Right cardiac atrium (tissue), 5 donors: Measurements from ENCODE around the gene SLC4A4. TPM values are rescaled to one million over a fixed set of nuclear protein-coding genes. Genes with fewer than 3 reads are reported as not detected.
"Not testable (repeated sequence)": the region's sequence is repeated elsewhere in the genome, so short reads cannot be mapped to it uniquely, and the experiment has no call there.

Experiments used
- ATAC-seq, 2 donors: fragments of 200-7000 bp; cut with Tn5 transposase; one replicate each; pipeline versions ENCODE4 v1.8.0 to v1.9.1; 2020; ENCODE audit warnings: moderate library complexity in 2 of 2, mild to moderate bottlenecking in 1 of 2
- DNase-seq, 3 donors: peaks; one replicate each; pipeline ENCODE4 v3.0.0-alpha.2; 2020
- H3K27ac ChIP-seq: one replicate; pipeline ENCODE4 v1.5.1; 2013; ENCODE audit warnings: mild to moderate bottlenecking, low read length, control low read depth, moderate library complexity
- H3K27me3 ChIP-seq: one replicate; pipeline ENCODE4 v1.6.1; 2013; ENCODE audit not compliant: control insufficient read depth, insufficient read depth
- H3K4me1 ChIP-seq: one replicate; pipeline ENCODE4 v1.6.1; 2013; ENCODE audit warnings: low read length; ENCODE audit not compliant: control insufficient read depth, insufficient read depth
- H3K4me3 ChIP-seq: one replicate; pipeline ENCODE4 v1.5.1; 2013; ENCODE audit warnings: low read length, control low read depth
- H3K9me3 ChIP-seq: one replicate; pipeline ENCODE4 v1.6.1; 2013; ENCODE audit warnings: low read length; ENCODE audit not compliant: control insufficient read depth
- WGBS: extraction: QIAGEN DNeasy Blood & Tissue Kit; methylation state at CpG from one replicate; pipeline ENCODE4 v1.1.7; 2013; 5-methylcytosine and 5-hydroxymethylcytosine counted together
- intact Hi-C, 4 donors: fragments of 100-400 bp; cut with DNase I; formaldehyde crosslinking; loops; one replicate each; pipeline versions ENCODE4 v1.11.0 to v1.14.0; 2022 to 2023
- polyA plus RNA-seq: library from polyadenylated mRNA; stranded (reverse); fragments of 200-250 nt; gene quantifications from one replicate; pipeline ENCODE4 v1.2.3, GENCODE V29; 2013
- total RNA-seq, 4 donors: library from RNA; stranded (reverse); fragmentation: NEBNext Ultra II Directional; extraction: Animal tissue kit (Norgen Biotek cat#: 25700); gene quantifications; one replicate each; pipeline ENCODE4 v1.2.1, GENCODE V29; 2021
- donor health status: healthy with polysubstance abuse.
- donor health status: DM: no; HTN: yes; CAD: no.
- donor health status: DM: no; HTN: no; CAD: no.
- donor health status: DM: no; HTN: yes; CAD: no; lungs with severe emphysema.
- donor health status: DM: yes; HTN: yes; CAD: no.

Gene SLC4A4
- total and polyA plus RNA-seq, 5 donors, result 7.0 to 34.5 (median 23.3) TPM

GRCh38 chr4:71408961-71409360 lies 70.1 kb downstream of the SLC4A4 start:
- H3K4me3 ChIP-seq, H3K4me1 ChIP-seq, H3K9me3 ChIP-seq, DNase-seq, H3K27ac ChIP-seq, intact Hi-C loops, ATAC-seq, H3K27me3 ChIP-seq: not testable (repeated sequence)

DNA sequence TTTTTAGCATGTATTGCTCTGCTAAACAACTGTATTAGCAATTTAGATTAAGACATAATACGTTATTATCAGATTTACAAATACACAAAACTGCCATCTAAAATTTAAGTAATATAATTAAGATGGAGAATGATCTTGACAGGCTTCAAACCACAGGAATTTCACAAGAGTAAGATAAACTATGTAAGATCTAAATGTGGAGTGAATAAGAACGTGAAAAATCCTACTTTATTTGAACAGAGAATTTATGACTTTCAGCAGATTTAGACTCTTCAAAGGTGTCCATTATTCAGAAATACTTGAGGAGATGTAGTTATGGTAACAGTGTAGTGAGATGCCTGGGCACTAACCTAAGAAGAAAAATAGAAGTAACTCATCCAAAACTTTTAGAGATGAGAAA lies 73.2 kb downstream of the SLC4A4 start:
- Histone ChIP-seq H3K9me3 (no peaks in the 10 kb centered on the region), H3K27me3 (no peaks in the 10 kb centered on the region), H3K4me1 (peaks cover 1% of the 10 kb centered on the region), H3K27ac (no peak overlapping the region), H3K4me3 (no peak overlapping the region)
- intact Hi-C loops, result no loop called here
- WGBS, result 56% methylated on average over 2 of the region's 2 CpGs
- ATAC-seq, result no peak
- DNase-seq, result no peak

DNA sequence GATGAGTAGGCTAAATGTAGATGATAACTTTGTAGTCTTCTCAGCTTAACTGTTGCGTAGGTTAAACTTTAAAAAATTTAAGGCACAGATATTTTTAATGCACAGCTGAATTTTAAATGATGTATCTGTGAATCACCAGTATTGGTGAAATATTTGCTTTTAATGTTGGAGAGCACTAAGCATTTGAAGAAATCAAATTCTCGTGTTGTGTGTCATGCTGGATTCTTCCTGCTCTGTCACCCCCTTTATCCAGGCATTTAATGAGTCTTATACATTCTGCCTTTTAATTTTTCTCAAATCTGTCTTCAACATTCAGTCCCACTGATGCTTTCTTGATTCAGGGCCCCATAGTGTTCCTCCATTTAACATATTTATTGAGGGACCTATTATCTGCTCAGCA lies 76.7 kb downstream of the SLC4A4 start:
- Histone ChIP-seq H3K9me3 (no peaks in the 10 kb centered on the region), H3K27me3 (no peaks in the 10 kb centered on the region), H3K4me3 (no peak overlapping the region), H3K4me1 (peaks cover 1% of the 10 kb centered on the region), H3K27ac (no peak overlapping the region)
- DNase-seq (no peak), ATAC-seq (no peak)
- intact Hi-C loops, result no loop called here
- 86% methylated on average over 2 of the region's 2 CpGs for WGBS

- H3K27me3 ChIP-seq, result no peaks in the 10 kb centered on the region
- H3K4me1 ChIP-seq, result peaks cover 1% of the 10 kb centered on the region
- no peaks in the 10 kb centered on the region for H3K9me3 ChIP-seq
- ATAC-seq (no peak), DNase-seq (no peak)
- intact Hi-C loops, result no loop called here
- no peak overlapping the region for H3K4me3 ChIP-seq
- H3K27ac ChIP-seq, result no peak overlapping the region
Observed at GRCh38 chr4:71417150-71417549, 78.3 kb downstream of the SLC4A4 start.

DNA sequence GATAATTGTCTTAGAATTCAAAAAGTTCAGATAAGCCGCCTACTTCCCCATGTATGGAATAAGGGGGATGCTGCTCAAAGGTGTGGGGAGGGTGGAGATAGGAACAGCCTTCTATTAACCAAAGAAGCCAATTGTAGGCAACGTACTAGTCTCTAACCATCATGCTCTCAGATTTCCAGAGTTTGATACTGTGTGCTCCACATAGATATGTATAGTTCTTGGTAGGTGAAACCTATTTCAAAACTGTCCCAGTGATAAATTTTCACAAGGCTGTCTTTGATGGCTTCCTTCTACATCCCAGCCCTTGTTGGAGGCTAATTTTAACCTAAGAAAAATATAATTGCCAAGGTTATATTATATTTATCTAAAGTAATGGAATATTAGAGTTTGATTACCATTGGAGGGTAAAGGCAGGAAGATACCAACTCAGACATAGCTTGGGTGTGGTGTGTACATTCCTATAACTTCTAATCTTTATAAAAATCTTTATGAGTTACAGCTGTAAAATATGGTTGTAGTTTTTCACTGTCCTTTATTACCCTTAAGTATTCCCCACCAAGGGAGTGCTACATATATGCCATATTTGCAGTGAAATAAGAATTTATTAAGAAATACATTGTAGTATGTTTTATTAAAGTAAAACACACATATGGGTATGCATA lies 87.7 kb downstream of the SLC4A4 start:
- WGBS, result 81% methylated on average over 2 of the region's 2 CpGs
- DNase-seq (no peak), ATAC-seq (no peak)
- intact Hi-C loops, result no loop called here
- H3K27me3 ChIP-seq, result no peaks in the 10 kb centered on the region
- H3K9me3 ChIP-seq, result no peaks in the 10 kb centered on the region
- H3K4me1 ChIP-seq, result no peaks in the 10 kb centered on the region
- no peak overlapping the region for H3K4me3 ChIP-seq
- H3K27ac ChIP-seq, result no peak overlapping the region

GRCh38 chr4:71429106-71429505 lies 90.3 kb downstream of the SLC4A4 start:
- Histone ChIP-seq H3K4me3 (no peak overlapping the region), H3K4me1 (no peaks in the 10 kb centered on the region), H3K9me3 (no peaks in the 10 kb centered on the region), H3K27ac (no peak overlapping the region), H3K27me3 (no peaks in the 10 kb centered on the region)
- intact Hi-C loops, result no loop called here
- DNase-seq (no peak), ATAC-seq (no peak)
- 53% methylated on average over 2 of the region's 2 CpGs for WGBS

DNA sequence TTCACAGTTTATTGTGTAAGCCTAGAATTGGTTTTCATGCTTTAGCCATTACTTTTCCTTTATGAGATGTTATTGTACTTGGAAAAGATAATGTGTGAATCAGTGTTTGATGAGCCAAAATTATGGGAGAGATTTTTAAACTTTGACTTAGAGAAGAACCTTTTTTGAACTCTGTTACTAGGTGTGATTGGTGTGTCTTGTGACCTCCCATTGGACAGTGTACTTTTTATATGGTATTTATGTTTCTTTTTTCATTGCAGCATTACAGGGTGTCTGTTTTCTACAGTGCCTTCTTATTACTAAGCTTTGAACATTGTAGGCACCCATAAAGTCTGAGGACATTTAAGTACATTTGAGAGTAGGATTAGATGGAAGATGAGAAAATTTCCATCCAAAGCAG lies 91.1 kb downstream of the SLC4A4 start:
- Histone ChIP-seq H3K4me3 (no peak overlapping the region), H3K4me1 (no peaks in the 10 kb centered on the region), H3K27me3 (no peaks in the 10 kb centered on the region), H3K9me3 (no peaks in the 10 kb centered on the region), H3K27ac (no peak overlapping the region)
- DNase-seq, result no peak
- no peak for ATAC-seq
- intact Hi-C loops, result no loop called here

GRCh38 chr4:71430609-71431008 lies 91.8 kb downstream of the SLC4A4 start:
- ATAC-seq (no peak), DNase-seq (no peak)
- H3K9me3 ChIP-seq, result no peaks in the 10 kb centered on the region
- no peak overlapping the region for H3K4me3 ChIP-seq
- no peaks in the 10 kb centered on the region for H3K27me3 ChIP-seq
- 80% methylated on average over 2 of the region's 2 CpGs for WGBS
- no peaks in the 10 kb centered on the region for H3K4me1 ChIP-seq
- no peak overlapping the region for H3K27ac ChIP-seq
- intact Hi-C loops, result no loop called here

DNA sequence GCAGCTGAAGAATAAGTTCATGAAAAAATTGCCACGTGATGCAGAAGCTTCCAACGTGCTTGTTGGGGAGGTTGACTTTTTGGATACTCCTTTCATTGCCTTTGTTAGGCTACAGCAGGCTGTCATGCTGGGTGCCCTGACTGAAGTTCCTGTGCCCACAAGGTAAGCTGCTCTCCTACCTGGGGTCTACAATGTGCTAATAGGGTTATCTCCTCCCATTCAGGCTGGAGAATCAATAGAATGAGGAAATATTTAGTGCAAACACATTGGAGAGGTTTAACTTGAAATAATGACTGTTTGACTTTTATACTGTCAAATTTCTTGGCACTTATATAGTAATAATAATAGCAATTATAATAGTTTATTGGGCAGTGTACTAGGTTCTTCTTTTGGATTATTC lies 101.8 kb downstream of the SLC4A4 start:
- Histone ChIP-seq H3K9me3 (no peaks in the 10 kb centered on the region), H3K27me3 (no peaks in the 10 kb centered on the region), H3K4me3 (no peak overlapping the region), H3K27ac (no peak overlapping the region), H3K4me1 (no peaks in the 10 kb centered on the region)
- intact Hi-C loops, result no loop called here
- DNase-seq, result no peak
- 69% methylated on average over 2 of the region's 2 CpGs for WGBS
- ATAC-seq, result no peak

GRCh38 chr4:71441186-71442169 lies 102.7 kb downstream of the SLC4A4 start:
- Histone ChIP-seq H3K27me3 (no peaks in the 10 kb centered on the region), H3K4me3 (no peak overlapping the region), H3K4me1 (no peaks in the 10 kb centered on the region), H3K27ac (no peak overlapping the region), H3K9me3 (no peaks in the 10 kb centered on the region)
- no peak for ATAC-seq
- intact Hi-C loops, result no loop called here
- no peak for DNase-seq
- WGBS, result 62% methylated on average over 5 of the region's 5 CpGs

DNA sequence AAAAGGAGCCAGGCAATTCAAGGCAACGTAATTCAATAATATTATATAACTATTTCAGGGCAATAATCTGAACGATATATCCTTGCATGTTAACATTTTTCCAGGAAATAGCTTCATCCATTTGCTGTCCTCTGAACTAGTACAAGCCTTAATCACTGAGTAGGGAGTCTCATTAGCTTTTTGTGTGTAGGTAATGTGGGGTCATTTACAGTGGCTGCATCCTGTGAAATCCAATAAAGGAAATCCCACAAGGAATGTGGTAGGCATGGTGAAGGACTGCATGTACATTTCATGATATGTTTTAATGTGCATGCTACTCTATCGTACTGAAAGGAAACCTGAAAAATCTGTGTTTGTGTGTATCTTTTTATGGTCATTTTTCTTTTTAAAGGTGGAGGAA lies 103.5 kb downstream of the SLC4A4 start:
- Histone ChIP-seq H3K4me3 (no peak overlapping the region), H3K27me3 (no peaks in the 10 kb centered on the region), H3K9me3 (no peaks in the 10 kb centered on the region), H3K27ac (no peak overlapping the region), H3K4me1 (no peaks in the 10 kb centered on the region)
- 78% methylated on average over 3 of the region's 3 CpGs for WGBS
- intact Hi-C loops, result no loop called here
- ATAC-seq, result no peak
- DNase-seq, result no peak
